ENCODE measurements around the gene ABCC1.

The ABCC1 gene

DNA sequence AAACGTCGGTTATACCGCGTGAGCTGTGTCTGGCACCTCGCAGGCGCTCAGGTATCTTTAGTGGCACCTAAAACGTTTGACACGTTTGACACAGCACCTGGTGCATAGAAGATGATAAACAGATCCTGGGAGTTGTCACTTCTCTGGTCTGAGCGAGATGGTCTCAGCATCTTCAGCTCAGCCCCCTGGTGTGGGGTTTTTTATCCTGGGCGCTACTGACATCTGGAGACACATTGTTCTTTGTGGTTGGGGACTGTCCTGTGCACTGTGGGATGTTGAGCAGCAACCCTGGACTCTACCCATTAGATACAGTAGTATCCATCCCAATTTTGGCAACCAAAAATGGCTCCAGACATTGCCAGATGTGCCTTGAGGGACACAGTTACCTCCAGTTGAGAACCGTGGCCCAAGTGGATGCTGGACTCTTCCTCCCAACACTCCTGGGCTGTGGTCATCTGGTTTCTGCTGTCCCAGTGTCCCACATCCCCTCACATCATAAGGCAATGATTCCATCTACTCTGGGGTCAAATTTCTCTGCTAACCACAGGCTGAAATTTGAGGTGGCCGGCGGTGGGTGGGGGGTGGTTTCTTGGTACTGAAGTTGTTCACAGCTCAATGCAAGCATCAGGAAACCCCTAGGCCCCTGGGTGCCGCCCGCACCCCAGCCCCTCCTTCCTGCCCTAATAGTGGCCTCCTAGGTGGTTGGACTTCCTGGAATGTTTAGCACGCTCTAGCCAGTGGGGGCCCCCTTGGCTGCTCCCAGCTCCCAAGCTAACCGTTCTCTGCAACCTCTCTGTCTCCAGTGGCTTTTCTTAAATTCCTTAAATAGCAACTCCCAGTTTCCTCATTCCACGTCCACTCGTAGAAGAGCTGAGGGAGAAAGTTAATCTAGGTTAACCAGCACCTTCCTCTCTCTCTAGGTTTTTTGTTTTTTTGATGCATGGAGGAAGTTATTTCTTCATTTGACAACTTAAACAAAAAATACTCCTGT is 124.8 kb downstream of the ABCC1 start:
- no peak for TF ChIP-seq CTCF (IDR thresholded peaks at IDR 0.05; ENCODE audit: low read depth, low read length, missing control alignments)
- no peak for DNase-seq (ENCODE audit: low read depth)

GRCh38 chr16:16075488-16076422 is 126.3 kb downstream of the ABCC1 start:
- TF ChIP-seq CTCF (IDR thresholded peaks at IDR 0.05; ENCODE audit: low read depth, low read length, missing control alignments): no peak
- no peak overlapping the region for H3K4me3 ChIP-seq (ENCODE audit: low read depth, low read length)
- no peak for DNase-seq (ENCODE audit: low read depth)

More for the DNA sequence above, 124.8 kb downstream of the ABCC1 start:
- H3K4me3 ChIP-seq (ENCODE audit: low read depth, low read length): no peak overlapping the region

- TF ChIP-seq CTCF (IDR thresholded peaks at IDR 0.05; ENCODE audit: low read depth, low read length, missing control alignments): no peak
- no peak overlapping the region for H3K4me3 ChIP-seq (ENCODE audit: low read depth, low read length)
Measured at GRCh38 chr16:16076423-16076813, 127.0 kb downstream of the ABCC1 start.

GRCh38 chr16:16080465-16081065 is 131.1 kb downstream of the ABCC1 start:
- no peak for TF ChIP-seq CTCF (IDR thresholded peaks at IDR 0.05; ENCODE audit: low read depth, low read length, missing control alignments)
- no peak for DNase-seq (ENCODE audit: low read depth)
- H3K4me3 ChIP-seq (ENCODE audit: low read depth, low read length): no peak overlapping the region

More at GRCh38 chr16:16076423-16076813, 127.0 kb downstream of the ABCC1 start:
- no peak for DNase-seq (ENCODE audit: low read depth)

GRCh38 chr16:16081141-16081540 is 131.7 kb downstream of the ABCC1 start:
- TF ChIP-seq CTCF (IDR thresholded peaks at IDR 0.05; ENCODE audit: low read depth, low read length, missing control alignments): no peak
- no peak overlapping the region for H3K4me3 ChIP-seq (ENCODE audit: low read depth, low read length)
- no peak for DNase-seq (ENCODE audit: low read depth)

DNA sequence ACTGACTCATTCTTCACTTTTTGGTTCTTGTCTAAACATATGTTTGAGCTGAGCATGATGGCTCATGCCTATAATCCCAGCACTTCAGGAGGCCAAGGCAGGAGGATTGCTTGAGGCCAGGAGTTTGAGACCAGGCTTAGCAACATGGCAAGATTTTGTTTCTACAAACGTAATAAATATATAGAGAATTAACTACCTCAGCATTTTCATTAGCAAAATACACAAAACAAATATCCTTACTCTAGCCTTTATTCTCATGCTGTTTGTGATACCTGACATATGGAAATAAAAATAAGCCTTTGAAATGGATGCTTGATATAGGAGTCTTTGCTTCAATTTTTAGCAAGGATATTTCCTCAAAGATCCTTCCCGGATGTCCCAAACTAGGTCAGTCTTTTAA is 132.8 kb downstream of the ABCC1 start:
- no peak overlapping the region for H3K4me3 ChIP-seq (ENCODE audit: low read depth, low read length)
- TF ChIP-seq CTCF (IDR thresholded peaks at IDR 0.05; ENCODE audit: low read depth, low read length, missing control alignments): no peak
- DNase-seq (ENCODE audit: low read depth): no peak
